Measurements from ENCODE around the gene SH2D2A. TPM values are rescaled to one million over a fixed set of nuclear protein-coding genes. Genes with fewer than 3 reads are reported as not detected.

Gene SH2D2A
- total and polyA plus RNA-seq, 2 donors (not counting 3 experiments of a cell fraction or from before 2014, with no cell fraction given) = 0.92 to 1.1 TPM

- no peak overlapping the region for H3K4me2 ChIP-seq (ENCODE audit: insufficient read depth, low read length)
- no peaks in the 10 kb centered on the region for H3K9me1 ChIP-seq (replicated peaks; ENCODE audit: control insufficient read depth, extremely low read depth, insufficient read depth, low read length)
- DNase-seq (ENCODE audit: low read depth, low spot score) (no peak), FAIRE-seq (no peak)
- no peak overlapping the region for H3K4me3 ChIP-seq (replicated peaks in 1 of 3; ENCODE audit: insufficient read depth in 1 of 3, low read depth in 1 of 3, low read length in 3 of 3)
- H3K9me3 ChIP-seq (replicated peaks; ENCODE audit: control insufficient read depth, insufficient read depth, low read length) = no peaks in the 10 kb centered on the region
- H3K9ac ChIP-seq (replicated peaks; ENCODE audit: extremely low read depth, insufficient read depth, low read length) = no peak overlapping the region
- TF ChIP-seq POLR2A (IDR thresholded peaks at IDR 0.05; ENCODE audit: low read depth, low read length) (no peak), MAX (IDR thresholded peaks at IDR 0.05; ENCODE audit: insufficient read depth, insufficient read length) (no peak), CTCF (IDR thresholded peaks at IDR 0.05; ENCODE audit: extremely low read depth in 1 of 2, insufficient read depth in 1 of 2, low read depth in 1 of 2, low read length in 2 of 2) (no peak), EZH2 (IDR thresholded peaks at IDR 0.05; ENCODE audit: borderline replicate concordance, low read depth, low read length, severe bottlenecking) (no peak)
- CTCF ChIA-PET = interaction anchor here (0.8 to 2.0 kb wide), 7 partner anchors 11 to 120 kb away, joined by 3 to 11 read pairs (median 4); no protein-coding TSS in a partner anchor
- no TSS peak for BruUV-seq (replicated peaks)
- no peaks in the 10 kb centered on the region for H3K36me3 ChIP-seq (ENCODE audit: control insufficient read depth in 2 of 2, extremely low read depth in 1 of 2, insufficient read depth in 2 of 2, low read length in 2 of 2)
- no peak overlapping the region for H2AFZ ChIP-seq (ENCODE audit: low read depth, low read length)
- H3K27me3 ChIP-seq (ENCODE audit: control insufficient read depth in 2 of 2, insufficient read depth in 2 of 2, low read length in 2 of 2) = no peaks in the 10 kb centered on the region
- no peak overlapping the region for H3K27ac ChIP-seq (ENCODE audit: insufficient read depth, low read depth, low read length)
- peaks cover 10% of the 10 kb centered on the region for H3K4me1 ChIP-seq (ENCODE audit: control insufficient read depth, extremely low read depth, insufficient read depth, low read length)
- POLR2A ChIA-PET = no interaction called here
- no peaks in the 10 kb centered on the region for H4K20me1 ChIP-seq (replicated peaks; ENCODE audit: control insufficient read depth, extremely low read depth, insufficient read depth, low read length)
- H3K79me2 ChIP-seq (ENCODE audit: control insufficient read depth, insufficient read depth, low read length) = no peaks in the 10 kb centered on the region
- dilution Hi-C loops (cut with MboI; ENCODE audit: extremely low pct_ligation_motif_present, low sequenced_read_pairs) (no loop called here), intact Hi-C loops (cut with micrococcal nuclease) (no loop called here)
Observed at GRCh38 chr1:156807627-156808026, 9.0 kb downstream of the SH2D2A start.

Data from endothelial cell of umbilical vein (primary cell).